Melanocyte of skin (primary cell): ENCODE data around the gene NKRF. TPM values are rescaled to one million over a fixed set of nuclear protein-coding genes. Genes with fewer than 3 reads are reported as not detected.

Source experiments
- small RNA-seq, 2 donors: library from RNA; depleted of rRNA; stranded (forward); fragments of <200 nt; gene quantifications; one replicate each; pipeline ENCODE3, GENCODE V24; 2012
- total RNA-seq, 2 donors: library from RNA; depleted of rRNA; stranded (reverse); fragments of >200 nt; gene quantifications; 2 replicates each; pipeline ENCODE4 v1.2.3, GENCODE V29; 2012

The NKRF gene
- total RNA-seq = 1 to 10 TPM; 7.9 to 9.3 TPM

DNA sequence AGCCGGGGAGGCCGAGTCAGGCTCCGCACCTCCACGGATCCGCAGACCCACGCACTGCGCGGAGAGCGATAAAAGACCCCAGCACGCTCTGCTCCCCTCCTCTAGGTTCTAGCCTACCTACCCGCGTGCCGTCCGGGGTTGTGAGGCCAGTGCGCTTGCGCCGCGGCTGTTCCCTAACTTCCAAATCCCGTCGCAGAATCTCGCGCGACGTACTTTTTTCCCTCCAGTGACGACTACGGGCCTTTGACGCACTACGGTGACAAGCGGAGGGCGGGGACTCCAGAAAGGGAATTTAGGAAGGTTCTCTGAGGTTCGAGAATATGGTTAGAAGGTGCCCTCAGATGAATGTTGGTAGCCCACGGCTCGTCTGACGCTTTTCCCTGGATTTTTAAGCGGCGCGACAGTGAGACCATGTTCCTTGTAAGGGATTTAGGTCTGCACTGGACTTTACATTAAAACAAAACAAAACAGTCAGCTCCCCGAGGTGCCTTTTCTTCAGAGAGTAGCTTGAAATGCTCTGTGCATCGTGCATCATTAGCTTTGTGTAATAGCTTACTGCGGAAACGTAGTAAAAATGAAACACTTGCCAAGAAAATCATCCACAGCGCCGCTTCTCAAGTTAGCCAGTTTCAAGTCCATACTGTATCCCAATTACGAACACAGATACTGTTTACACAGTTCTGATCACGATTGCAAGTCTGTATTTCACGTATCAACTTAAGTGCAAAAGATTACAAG is at the start of gene NKRF:
TSS of gene NKRF (minus strand) at position 145 of the 738 bp plus-strand sequence.

DNA sequence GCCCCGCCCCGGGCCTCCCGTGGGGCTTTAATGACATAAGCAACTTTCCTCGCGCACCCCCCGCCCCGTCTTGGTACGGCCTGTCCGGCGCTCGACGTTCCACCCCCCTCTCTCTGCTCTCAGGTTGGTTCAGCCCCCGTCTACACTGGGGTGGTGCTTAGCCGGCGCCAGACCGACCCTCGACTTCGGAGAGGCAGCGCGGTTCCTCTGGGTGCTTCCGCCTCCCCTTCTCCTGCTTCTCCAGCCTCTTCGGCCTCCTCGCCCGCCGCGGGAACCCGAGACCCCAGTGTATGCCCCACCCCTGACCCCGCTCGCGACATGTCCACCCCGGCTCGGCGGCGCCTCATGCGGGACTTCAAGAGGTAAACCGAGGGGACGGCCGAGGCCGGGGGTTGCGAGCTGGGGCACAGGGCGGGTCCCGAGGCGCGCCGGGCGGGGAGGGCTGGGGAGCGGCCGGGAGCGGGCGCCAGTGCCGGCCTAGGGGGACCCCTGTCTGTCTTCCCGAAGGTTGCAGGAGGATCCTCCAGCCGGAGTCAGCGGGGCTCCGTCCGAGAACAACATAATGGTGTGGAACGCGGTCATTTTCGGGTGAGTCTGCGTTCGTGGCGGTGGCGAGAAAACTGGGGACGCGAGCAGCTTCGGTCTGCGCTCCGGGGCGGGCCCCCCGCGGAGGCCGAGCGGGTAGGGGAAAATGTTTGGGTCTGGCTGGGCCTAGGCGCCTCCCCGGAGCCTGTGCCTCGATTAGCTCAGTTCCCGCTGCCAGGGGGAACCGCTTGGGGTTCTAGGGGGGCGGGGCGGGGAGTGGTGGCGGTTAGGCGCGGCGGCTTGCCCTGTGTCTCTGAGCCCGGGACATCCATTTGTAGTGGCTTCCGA is 31.6 kb downstream of the NKRF start, which contains the start of gene UBE2A:
TSS of gene UBE2A (plus strand) at position 170 of the 873 bp plus-strand sequence. CDS start at position 319, 149 bp downstream.

DNA sequence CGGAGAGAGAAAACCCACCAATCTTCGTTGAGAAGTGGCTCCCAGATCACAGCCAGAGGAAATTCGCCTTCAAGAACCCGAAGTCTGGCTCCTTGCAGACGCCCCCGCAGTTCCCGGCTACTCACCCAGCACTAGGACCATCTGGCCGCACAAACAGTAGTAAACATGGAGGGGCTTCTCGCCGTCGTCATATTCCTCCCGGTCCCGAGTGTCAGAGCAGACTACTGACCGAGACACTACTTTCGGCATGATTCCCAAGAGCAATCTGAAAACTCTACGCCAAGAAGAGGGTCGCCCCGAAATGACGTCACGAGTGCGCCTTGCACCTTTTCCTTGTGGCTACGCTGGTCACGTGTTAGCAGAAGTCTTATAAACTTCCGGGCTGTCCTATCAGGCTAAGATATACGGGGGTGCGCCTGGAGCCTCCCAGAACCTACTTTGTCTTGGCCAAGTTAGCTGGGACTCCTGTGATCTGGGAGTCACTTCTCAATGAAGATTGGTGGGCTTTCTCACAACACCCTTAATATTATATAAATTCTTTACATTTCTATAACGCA is 41.0 kb downstream of the NKRF start, which contains the start of gene STEEP1:
TSS of gene STEEP1 (minus strand) at position 303 of the 557 bp plus-strand sequence. CDS start at position 249, 54 bp downstream.

Small RNA genes lying within 50 kb of the gene (small RNA-seq; reads per million reads assigned to genes)
- gene MIR766 = 0.30 to 1.2 reads per million in 2 donors

Other genes starting within 250 kb of the NKRF start
- 10 to 100 TPM; 22.7 to 32.6 TPM for gene SLC25A43, start 207.1 kb downstream of the NKRF start, total RNA-seq
- gene SLC25A5, start 138.0 kb downstream of the NKRF start, total RNA-seq = 100 to 1,000 TPM; 192 to 348 TPM
- gene STEEP1, start 41.0 kb downstream of the NKRF start, total RNA-seq = 10 to 100 TPM; 22.0 to 30.3 TPM
- gene UBE2A, start 31.9 kb downstream of the NKRF start, total RNA-seq = 10 to 100 TPM; 30.6 to 32.6 TPM
- 10 to 100 TPM; 14.5 to 20.6 TPM for gene SEPTIN6, start 86.7 kb upstream of the NKRF start, total RNA-seq
- not detected for gene SOWAHD, start 152.2 kb upstream of the NKRF start, total RNA-seq
- 1,000 to 10,000 TPM; 1,101 to 1,343 TPM for gene RPL39, start 185.2 kb upstream of the NKRF start, total RNA-seq
- 1 to 10 TPM in 1 of 2 donors, under 1 TPM in 1; 0.69 to 1.7 TPM for gene UPF3B, start 246.5 kb upstream of the NKRF start, total RNA-seq